Parathyroid adenoma (tissue), 2 donors: ENCODE results near the gene HRC.

Experiments used
- H2AFZ ChIP-seq: fragments of 300-600 bp; sonication (generic); one replicate; pipeline ENCODE4 v1.7.0; 2017; ENCODE audit warnings: antibody characterized with exemption, mild to moderate bottlenecking
- H3K27ac ChIP-seq: fragments of 300-600 bp; sonication (generic); one replicate; pipeline ENCODE4 v1.7.0; 2017
- H3K27me3 ChIP-seq: fragments of 300-600 bp; sonication (generic); one replicate; pipeline ENCODE4 v1.7.0; 2017; ENCODE audit warnings: low read length; ENCODE audit not compliant: control insufficient read depth, insufficient read depth
- H3K36me3 ChIP-seq: fragments of 300-600 bp; sonication (generic); one replicate; pipeline ENCODE4 v1.7.0; 2017; ENCODE audit warnings: low read length; ENCODE audit not compliant: control insufficient read depth, insufficient read depth
- H3K4me1 ChIP-seq: fragments of 300-600 bp; sonication (generic); one replicate; pipeline ENCODE4 v1.7.0; 2017; ENCODE audit warnings: control low read depth
- H3K4me2 ChIP-seq: fragments of 300-600 bp; sonication (generic); one replicate; pipeline ENCODE4 v1.7.0; 2017; ENCODE audit warnings: low read length
- H3K4me3 ChIP-seq: fragments of 300-600 bp; sonication (generic); one replicate; pipeline ENCODE4 v1.7.0; 2017; ENCODE audit warnings: low read depth, low read length
- H3K79me2 ChIP-seq: fragments of 300-600 bp; sonication (generic); one replicate; pipeline ENCODE4 v1.7.0; 2017; ENCODE audit warnings: control low read depth
- H3K9ac ChIP-seq: fragments of 300-600 bp; sonication (generic); one replicate; pipeline ENCODE4 v1.7.0; 2017; ENCODE audit warnings: mild to moderate bottlenecking
- H3K9me3 ChIP-seq: fragments of 300-600 bp; sonication (generic); one replicate; pipeline ENCODE4 v1.7.0; 2017; ENCODE audit warnings: low read length; ENCODE audit not compliant: control insufficient read depth
- TF ChIP-seq, protein P1 (sequence below): fragments of 300-600 bp; sonication (generic); IDR thresholded peaks from one replicate; pipeline ENCODE4 v1.7.0; 2017; ENCODE audit warnings: antibody characterized with exemption, mild to moderate bottlenecking
- donor health status: primary hyperparathyroidism.

The HRC gene

DNA sequence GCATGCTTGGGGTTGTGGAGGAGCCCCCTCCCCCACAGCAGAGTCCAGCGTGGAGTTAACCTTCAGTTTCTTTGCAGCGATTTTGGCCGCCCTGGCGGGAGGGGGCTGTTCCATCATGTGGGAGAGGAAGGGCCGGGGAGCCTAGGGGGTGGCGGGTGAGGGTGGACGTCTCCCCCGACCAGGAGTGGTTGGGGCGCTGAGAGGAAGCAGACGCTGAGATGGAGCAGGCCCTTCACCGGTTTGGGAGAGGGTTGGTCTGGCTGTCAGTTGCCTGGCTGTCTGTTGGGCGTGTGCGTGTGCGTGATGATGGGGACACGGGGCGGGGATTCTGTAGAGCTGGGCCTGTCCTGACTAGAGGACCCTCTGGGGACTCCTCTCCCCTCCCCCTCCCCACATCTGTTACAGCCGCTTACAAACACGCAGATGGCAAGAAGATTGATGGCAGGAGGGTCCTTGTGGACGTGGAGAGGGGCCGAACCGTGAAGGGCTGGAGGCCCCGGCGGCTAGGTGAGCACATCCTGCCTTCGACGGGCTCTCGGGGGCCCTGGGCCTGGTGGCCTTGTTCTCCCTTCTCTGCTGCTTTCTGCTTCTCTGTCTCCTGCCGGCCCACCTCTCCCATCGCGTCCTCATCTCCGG is 50.8 kb downstream of the HRC start:
- Histone ChIP-seq H3K27ac (no peak overlapping the region), H3K9me3 (no peaks in the 10 kb centered on the region), H3K4me2 (no peak overlapping the region), H3K4me1 (no peaks in the 10 kb centered on the region), H3K4me3 (no peak overlapping the region), H3K79me2 (peaks cover 6% of the 10 kb centered on the region), H3K27me3 (no peaks in the 10 kb centered on the region), H3K36me3 (no peaks in the 10 kb centered on the region), H2AFZ (no peak overlapping the region), H3K9ac (no peak overlapping the region)
- TF ChIP-seq, protein P1, sequence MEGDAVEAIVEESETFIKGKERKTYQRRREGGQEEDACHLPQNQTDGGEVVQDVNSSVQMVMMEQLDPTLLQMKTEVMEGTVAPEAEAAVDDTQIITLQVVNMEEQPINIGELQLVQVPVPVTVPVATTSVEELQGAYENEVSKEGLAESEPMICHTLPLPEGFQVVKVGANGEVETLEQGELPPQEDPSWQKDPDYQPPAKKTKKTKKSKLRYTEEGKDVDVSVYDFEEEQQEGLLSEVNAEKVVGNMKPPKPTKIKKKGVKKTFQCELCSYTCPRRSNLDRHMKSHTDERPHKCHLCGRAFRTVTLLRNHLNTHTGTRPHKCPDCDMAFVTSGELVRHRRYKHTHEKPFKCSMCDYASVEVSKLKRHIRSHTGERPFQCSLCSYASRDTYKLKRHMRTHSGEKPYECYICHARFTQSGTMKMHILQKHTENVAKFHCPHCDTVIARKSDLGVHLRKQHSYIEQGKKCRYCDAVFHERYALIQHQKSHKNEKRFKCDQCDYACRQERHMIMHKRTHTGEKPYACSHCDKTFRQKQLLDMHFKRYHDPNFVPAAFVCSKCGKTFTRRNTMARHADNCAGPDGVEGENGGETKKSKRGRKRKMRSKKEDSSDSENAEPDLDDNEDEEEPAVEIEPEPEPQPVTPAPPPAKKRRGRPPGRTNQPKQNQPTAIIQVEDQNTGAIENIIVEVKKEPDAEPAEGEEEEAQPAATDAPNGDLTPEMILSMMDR, result no peak

DNA sequence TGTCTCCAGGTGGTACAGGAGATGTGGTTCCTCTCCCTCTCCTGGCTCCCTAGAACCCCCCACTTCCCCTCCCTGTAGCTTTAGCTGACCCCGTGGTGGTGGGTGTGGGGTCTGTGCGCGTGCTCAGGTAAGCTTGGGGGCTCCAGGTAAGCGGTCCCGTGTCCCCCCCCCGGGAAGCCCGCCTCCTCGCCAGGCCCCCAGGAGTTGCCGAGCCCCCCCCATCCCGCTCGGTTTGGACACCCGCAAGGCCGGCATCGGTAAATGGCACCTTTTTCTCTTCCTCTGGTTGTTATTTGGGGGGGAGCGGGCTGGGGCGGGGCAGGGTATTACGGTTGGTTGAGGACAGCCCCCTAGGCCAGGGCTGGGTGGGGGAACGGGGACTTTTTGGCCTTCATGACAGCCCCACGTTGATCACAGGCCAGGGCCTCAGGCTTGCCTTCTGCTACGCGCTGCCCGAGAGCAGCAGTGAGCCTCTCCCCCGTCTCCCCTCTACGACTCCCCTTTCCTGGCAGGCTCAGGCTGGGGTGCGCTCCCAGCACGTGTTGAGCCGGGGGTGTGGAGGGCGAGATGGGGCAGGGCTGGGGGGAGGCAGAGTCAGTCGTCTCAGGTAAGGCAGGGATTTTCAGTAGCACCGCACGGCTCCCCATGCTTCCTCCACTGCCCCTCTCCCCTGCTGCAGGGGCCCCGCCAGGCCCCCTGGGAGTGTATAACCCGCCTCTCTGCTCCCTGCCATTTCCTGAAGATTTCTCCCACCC is 51.7 kb downstream of the HRC start:
- peaks cover 14% of the 10 kb centered on the region for H3K79me2 ChIP-seq
- TF ChIP-seq, protein P1, result no peak
- H3K4me1 ChIP-seq, result no peaks in the 10 kb centered on the region
- H3K27me3 ChIP-seq, result no peaks in the 10 kb centered on the region
- H3K9ac ChIP-seq, result no peak overlapping the region
- no peak overlapping the region for H3K4me2 ChIP-seq
- no peaks in the 10 kb centered on the region for H3K9me3 ChIP-seq
- H3K4me3 ChIP-seq, result no peak overlapping the region
- no peak overlapping the region for H2AFZ ChIP-seq
- no peaks in the 10 kb centered on the region for H3K36me3 ChIP-seq
- H3K27ac ChIP-seq, result no peak overlapping the region

DNA sequence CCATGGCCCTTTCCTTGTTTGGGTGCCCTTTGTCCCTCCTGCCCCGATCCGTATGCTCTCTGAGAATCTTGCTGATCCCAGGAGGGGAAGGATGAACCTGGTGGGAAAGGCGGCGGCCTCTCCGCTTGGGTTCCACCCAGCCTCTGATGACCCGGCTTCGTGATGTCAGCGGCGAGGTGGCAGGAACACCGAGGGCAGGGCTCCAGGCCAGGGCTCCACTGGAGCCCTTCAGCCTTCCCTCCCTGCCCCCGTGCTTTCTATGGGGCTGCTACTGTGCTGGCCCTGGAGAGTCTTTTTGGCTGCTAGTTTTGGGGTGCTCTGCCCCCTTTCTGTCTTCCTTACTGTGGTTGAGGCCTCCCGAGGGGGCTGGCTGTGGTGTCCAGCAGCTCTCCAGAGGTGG is 52.9 kb downstream of the HRC start:
- H3K79me2 ChIP-seq, result peaks cover 20% of the 10 kb centered on the region
- H2AFZ ChIP-seq, result no peak overlapping the region
- H3K27ac ChIP-seq, result no peak overlapping the region
- no peak overlapping the region for H3K9ac ChIP-seq
- TF ChIP-seq, protein P1, result no peak
- H3K4me1 ChIP-seq, result no peaks in the 10 kb centered on the region
- H3K4me3 ChIP-seq, result no peak overlapping the region
- no peaks in the 10 kb centered on the region for H3K9me3 ChIP-seq
- H3K36me3 ChIP-seq, result no peaks in the 10 kb centered on the region
- no peak overlapping the region for H3K4me2 ChIP-seq
- H3K27me3 ChIP-seq, result no peaks in the 10 kb centered on the region
